HG02973 (cell line): ENCODE measurements around the gene CDKL1.
"Not testable (repeated sequence)": the region's sequence is repeated elsewhere in the genome, so short reads cannot be mapped to it uniquely, and the experiment has no call there.

Experiments
- ATAC-seq: cut with Tn5 transposase; IDR thresholded peaks from one replicate; pipeline ENCODE4 v1.9.1; 2021; ENCODE audit warnings: moderate library complexity; ENCODE audit not compliant: unreplicated experiment

Gene CDKL1

GRCh38 chr14:50357753-50358395 lies 38.8 kb downstream of the CDKL1 start:
- no peak for ATAC-seq

DNA sequence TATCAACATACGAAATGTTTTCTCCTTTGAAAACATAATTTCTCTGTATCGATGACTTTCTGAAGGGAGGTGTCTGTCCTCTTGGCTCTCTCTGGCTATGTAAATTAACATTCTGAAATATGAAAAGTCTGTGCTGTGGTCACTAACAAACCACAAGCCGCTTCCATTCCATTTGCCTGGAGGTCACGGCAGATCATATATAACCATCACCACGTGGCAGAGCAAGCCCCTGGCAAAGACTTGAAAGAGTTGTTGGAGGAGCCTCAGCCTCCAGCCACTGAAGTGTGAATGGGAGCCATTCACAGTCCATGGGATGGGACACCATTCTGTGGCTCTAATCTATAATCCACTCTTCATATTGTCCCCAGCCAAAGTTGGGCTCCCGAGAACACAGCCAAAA lies 39.6 kb downstream of the CDKL1 start:
- ATAC-seq: no peak

DNA sequence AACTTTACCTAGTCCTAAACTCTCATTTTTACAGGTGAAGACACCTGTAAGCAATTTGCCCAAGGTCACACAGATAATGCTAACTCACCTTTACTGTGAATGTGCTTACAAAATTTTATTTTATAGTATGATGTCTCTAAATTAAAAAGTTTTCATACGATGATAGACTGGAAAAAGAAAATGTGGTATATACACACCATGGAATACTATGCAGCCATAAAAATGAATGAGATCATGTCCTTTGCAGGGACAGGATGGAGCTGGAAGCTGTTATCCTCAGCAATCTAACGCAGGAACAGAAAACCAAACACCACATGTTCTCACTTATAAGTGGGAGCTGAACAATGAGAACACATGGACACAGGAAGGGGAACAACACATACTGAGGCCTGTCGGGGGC lies 40.4 kb downstream of the CDKL1 start:
- not testable (repeated sequence) for ATAC-seq

- no peak for ATAC-seq
Observed at GRCh38 chr14:50355692-50356091, 41.0 kb downstream of the CDKL1 start.

GRCh38 chr14:50354527-50354926 lies 42.2 kb downstream of the CDKL1 start:
- no peak for ATAC-seq

- no peak for ATAC-seq
Observed at GRCh38 chr14:50353126-50353525, 43.6 kb downstream of the CDKL1 start.

DNA sequence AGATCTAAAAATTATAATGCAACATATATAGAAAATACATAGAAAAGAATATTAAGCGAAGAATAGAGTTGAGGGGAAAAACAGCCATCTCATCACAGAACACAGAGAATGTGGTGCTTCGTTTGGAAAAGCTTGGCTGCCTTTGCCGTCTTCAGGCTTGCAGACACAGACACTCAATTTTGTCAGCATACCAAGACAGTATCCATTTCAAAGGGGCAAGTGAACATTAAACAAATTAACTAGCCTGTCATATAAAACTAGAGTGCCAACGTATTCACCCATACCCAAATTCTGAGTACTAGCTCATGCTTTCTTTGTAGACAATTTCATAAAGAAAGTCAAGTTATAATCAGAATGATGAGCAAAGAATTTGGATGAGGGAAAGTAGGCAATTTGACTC lies 44.1 kb downstream of the CDKL1 start:
- ATAC-seq: no peak

DNA sequence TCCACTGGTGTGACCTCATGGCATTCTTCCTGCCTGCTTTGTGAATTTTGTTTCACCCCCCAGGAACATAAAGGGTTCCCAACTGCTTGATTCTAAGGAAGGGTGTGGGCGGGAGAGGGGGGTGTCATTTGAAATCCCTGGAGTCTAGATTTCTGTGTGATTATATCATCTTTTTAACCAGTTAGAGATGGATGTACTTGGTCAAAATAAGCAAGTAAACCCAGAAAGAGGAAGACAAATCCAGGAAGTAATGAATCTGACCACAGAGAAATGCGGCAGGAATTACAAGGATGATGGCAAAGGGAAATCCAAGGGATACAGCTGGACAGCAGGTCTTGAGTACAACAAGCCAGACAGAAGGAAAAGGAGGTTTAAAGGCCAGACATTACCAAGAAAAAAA lies 45.7 kb downstream of the CDKL1 start:
- no peak for ATAC-seq

- no peak for ATAC-seq
Observed at GRCh38 chr14:50348933-50349332, 47.7 kb downstream of the CDKL1 start.

- ATAC-seq: no peak
Observed at GRCh38 chr14:50347521-50347920, 49.2 kb downstream of the CDKL1 start.

DNA sequence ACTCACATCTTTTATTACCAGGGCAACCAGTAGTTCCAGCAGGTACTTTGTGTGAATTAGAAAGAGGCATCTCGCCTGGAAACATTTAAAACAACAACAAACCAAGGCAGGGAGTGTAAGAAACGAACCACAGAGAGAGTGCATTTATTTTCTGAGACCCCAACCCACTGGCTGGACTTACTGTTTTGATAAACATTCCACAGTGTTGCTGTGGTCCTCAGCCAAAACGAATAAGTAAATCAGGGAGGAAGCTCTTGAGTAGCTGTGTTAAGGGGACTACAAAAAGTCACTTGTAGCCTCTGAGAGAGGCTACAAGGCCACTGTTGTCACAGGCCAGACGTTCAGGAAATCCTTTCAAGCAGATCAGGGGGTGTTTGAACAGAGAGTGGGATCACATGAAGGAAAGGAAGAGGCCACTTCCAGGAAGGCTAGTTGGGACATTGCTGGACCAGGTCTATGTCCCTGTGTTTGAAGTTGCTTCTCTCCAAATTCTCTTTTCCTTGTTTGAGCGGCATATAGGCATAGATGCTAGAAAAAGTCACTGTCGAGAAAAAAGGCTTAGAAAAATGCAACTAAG lies 50.7 kb downstream of the CDKL1 start:
- ATAC-seq: no peak

- no peak for ATAC-seq
Observed at GRCh38 chr14:50344876-50345563, 51.7 kb downstream of the CDKL1 start.

DNA sequence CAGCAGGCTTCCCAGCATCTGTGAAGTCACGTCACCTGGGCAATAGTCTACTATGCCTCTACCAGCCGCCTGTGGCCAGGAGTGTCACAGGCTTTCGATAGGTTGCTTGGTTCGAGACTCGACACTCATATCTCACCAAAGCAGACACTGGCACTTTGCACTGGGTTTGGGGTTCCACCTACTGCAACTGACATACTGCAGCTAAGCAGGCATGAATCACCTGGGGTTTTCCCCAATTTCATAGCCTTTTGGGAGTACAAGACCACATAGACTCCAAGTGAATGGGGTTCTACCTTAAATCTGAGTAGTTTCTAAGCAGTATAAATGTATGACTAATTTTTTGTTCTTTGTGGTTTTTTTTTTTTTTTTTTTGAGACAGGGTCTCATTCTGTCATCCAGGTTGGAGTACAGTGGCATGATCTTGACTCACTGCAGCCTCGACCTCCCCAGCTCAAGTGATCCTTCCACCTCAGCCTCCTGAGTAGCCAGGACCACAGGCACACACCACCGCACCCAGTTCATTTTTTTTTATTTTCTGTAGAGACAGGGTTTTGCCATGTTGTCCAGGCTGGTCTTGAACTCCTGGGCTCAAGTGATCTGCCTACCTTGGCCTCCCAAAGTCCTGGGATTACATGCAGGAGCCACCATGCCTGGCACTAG lies 52.4 kb downstream of the CDKL1 start:
- ATAC-seq: peak; percentile 50

GRCh38 chr14:50343434-50343833 lies 53.2 kb downstream of the CDKL1 start:
- ATAC-seq: no peak

GRCh38 chr14:50342221-50343078 lies 54.2 kb downstream of the CDKL1 start:
- peak; percentile 64 for ATAC-seq

GRCh38 chr14:50340963-50341362 lies 55.7 kb downstream of the CDKL1 start:
- ATAC-seq: no peak

- ATAC-seq: no peak
Observed at GRCh38 chr14:50340045-50340444, 56.6 kb downstream of the CDKL1 start.

GRCh38 chr14:50339178-50339804 lies 57.4 kb downstream of the CDKL1 start:
- ATAC-seq: no peak

- no peak for ATAC-seq
Observed at GRCh38 chr14:50338587-50338986, 58.1 kb downstream of the CDKL1 start.

DNA sequence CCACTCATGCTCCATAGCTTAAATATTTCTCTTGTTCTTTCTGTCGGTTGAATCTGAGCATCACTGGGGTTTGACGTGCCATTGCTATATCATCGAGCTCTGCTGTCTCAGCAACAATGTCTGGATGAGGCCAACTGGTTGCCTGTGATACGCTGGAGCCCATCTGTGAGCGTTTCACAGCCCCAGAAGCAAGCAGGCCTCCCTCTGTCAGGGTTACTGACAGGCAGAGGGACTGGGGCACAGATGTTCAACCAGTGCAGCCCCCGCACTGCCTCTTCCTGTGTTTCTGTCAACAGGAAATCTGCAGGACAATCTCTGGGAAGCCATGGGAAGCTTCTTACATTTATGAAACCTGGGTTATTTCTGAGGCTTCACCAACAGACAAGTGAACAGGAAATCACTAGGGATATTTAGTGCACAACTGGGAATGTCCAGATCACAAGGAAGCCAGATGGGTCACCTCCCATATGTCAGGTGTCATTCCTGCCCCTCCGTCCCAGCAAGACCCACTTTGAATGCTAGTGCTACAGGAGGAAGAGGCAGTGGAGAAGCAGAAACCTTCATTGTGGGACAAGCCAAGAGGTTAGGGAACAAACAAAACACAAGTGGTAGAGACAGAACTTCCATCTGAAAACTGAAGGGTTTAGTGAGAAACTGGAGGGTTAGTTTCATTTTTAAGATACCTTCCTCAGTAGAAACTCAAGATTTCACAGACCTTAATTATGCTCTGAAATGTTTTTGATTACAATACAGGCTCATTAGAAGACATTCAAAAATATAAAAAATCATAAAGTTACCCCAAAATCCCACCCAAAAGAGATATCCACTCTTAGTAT lies 60.5 kb downstream of the CDKL1 start:
- ATAC-seq: no peak
